HG02981 (cell line): ENCODE data around the gene GALE.

Experiments used
- ATAC-seq: cut with Tn5 transposase; IDR thresholded peaks from one replicate; pipeline ENCODE4 v1.9.1; 2021; ENCODE audit warnings: mild to moderate bottlenecking, moderate library complexity; ENCODE audit not compliant: unreplicated experiment

The GALE gene

GRCh38 chr1:23759277-23759676 lies 41.3 kb downstream of the GALE start:
- no peak for ATAC-seq

DNA sequence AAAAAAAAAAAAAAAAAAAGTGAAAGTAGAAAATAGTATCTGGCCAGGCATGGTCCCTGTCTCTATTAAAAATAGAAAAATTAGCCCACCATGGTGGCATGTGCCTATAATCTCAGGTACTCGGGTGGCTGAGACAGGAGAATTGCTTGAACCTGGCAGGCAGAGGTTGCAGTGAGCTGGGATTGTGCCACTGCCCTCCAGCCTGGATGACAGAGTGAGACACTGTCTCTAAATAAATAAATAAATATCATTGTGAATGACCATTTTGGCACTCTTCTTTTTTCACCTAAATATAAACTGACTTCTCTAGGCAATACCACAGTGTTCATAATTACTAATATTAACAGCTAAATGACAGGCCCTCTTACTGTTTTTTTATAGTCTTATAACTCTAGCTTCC lies 42.7 kb downstream of the GALE start:
- no peak for ATAC-seq

DNA sequence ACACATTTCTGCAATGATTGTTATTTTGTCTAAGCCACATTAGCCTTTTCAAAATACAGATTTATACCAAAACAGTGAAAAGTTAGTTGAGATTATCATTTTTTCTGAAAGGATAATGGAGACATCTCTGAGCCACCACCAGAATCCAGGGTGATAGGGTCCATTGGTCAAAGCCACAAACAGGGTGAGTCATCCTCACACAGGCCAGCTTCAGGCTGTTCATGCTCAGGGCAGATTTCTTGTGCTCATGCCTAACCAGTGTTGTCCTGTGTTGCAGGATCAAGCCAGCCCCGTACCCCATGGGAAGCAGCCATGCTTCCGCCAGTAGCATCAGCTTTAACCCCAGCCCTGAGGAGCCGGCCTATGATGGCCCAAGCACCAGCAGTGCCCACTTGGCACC lies 43.9 kb downstream of the GALE start:
- no peak for ATAC-seq

DNA sequence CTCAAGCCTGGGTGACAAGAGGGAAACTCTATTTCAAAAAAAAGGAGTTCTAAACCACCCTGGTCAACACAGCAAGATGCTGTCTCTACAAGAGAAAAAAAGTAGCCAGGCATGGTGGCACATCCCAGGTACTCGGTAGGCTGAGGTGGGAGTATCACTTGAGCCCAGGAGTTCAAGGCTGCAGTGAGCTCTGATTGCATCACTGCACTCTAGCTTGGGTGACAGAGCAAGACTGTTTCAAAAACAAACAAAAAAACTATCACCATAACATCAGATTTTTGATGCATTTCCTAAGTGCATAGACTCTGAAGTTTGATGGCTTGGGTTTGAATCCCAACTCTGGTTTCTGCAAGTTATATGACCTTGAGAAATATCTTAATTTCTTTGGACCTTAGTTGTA lies 47.6 kb downstream of the GALE start:
- ATAC-seq: no peak

DNA sequence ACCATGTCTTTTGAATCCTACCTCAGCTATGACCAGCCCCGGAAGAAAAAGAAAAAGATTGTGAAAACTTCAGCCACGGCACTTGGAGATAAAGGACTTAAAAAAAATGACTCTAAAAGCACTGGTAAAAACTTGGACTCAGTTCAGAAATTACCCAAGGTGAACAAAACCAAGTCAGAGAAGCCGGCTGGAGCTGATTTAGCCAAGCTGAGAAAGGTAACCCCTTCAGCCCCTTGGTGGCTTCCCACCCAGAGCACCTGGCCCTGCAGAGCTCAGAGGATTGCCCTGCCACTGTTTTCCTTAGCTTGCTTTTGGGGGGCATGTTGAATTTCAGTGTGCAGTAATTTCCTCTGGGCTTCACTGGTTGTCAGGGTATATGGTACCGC lies 48.7 kb downstream of the GALE start:
- ATAC-seq: no peak

DNA sequence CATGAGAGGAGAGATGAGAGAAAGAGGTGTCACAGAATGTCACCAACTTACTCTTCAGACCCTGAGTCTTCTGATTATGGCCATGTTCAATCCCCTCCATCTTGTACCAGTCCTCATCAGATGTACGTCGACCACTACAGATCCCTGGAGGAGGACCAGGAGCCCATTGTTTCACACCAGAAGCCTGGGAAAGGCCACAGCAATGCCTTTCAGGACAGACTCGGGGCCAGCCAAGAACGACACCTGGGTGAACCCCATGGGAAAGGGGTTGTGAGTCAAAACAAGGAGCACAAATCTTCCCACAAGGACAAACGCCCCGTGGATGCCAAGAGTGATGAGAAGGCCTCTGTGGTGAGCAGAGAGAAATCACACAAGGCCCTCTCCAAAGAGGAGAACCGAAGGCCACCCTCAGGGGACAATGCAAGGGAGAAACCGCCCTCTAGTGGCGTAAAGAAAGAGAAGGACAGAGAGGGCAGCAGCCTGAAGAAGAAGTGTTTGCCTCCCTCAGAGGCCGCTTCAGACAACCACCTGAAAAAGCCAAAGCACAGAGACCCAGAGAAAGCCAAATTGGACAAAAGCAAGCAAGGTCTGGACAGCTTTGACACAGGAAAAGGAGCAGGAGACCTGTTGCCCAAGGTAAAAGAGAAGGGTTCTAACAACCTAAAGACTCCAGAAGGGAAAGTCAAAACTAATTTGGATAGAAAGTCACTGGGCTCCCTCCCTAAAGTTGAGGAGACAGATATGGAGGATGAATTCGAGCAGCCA lies 49.3 kb downstream of the GALE start:
- no peak for ATAC-seq

- no peak for ATAC-seq
Observed at GRCh38 chr1:23748016-23748415, 52.5 kb downstream of the GALE start.
